HG03108 (cell line): ENCODE results near the gene CALHM2.

Experiments used
- ATAC-seq: cut with Tn5 transposase; IDR thresholded peaks from one replicate; pipeline ENCODE4 v1.9.1; 2021; ENCODE audit warnings: moderate library complexity; ENCODE audit not compliant: unreplicated experiment

The CALHM2 gene

GRCh38 chr10:103451091-103451813, 918 bp downstream of the CALHM2 start:
- ATAC-seq: peak; percentile 44

- ATAC-seq: no peak
These were observed 1.9 kb downstream of the CALHM2 start for GRCh38 chr10:103450201-103450695.

GRCh38 chr10:103449208-103450144, 2.7 kb downstream of the CALHM2 start:
- ATAC-seq: no peak

GRCh38 chr10:103448746-103449145, 3.4 kb downstream of the CALHM2 start:
- no peak for ATAC-seq

DNA sequence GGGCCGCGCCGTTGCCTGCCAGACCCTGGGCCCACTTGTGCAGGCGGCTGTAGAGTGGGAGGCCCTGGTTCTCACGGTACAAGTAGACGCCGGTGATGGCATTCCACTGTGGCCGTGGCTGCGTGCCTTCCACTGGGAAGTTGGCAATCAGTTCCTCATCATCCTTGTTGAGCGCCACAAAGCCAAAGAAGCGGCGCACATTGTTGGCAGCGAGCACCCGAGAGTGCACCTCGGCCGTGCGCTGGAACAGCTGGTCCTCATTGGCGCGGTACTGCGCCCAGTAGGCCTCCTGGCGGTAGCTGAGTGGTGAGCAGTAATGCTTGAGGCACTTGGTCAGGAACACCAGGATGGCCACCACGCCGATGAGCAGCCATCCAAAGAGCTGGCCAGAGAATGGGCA, 5.0 kb downstream of the CALHM2 start:
- no peak for ATAC-seq

GRCh38 chr10:103445767-103446567, 6.2 kb downstream of the CALHM2 start:
- no peak for ATAC-seq

DNA sequence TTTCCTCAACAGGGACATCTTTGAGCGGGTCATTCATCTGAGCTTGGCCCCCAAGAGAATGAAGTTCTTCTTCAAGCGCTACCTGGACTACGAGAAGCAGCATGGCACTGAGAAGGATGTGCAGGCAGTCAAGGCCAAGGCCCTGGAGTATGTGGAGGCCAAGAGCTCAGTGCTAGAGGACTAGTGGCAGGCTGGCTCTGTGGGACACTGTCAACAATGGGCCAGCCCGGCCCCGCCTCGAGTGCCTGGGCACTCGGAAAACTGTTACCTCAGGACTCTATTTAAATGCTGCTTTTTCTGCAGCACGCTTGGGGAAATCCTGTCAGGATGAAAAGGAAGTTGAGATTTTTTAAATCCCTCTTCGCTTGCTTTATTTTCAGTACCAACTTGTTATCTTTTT, 6.8 kb downstream of the CALHM2 start:
- ATAC-seq: no peak

GRCh38 chr10:103444478-103444877, 7.7 kb downstream of the CALHM2 start:
- no peak for ATAC-seq

DNA sequence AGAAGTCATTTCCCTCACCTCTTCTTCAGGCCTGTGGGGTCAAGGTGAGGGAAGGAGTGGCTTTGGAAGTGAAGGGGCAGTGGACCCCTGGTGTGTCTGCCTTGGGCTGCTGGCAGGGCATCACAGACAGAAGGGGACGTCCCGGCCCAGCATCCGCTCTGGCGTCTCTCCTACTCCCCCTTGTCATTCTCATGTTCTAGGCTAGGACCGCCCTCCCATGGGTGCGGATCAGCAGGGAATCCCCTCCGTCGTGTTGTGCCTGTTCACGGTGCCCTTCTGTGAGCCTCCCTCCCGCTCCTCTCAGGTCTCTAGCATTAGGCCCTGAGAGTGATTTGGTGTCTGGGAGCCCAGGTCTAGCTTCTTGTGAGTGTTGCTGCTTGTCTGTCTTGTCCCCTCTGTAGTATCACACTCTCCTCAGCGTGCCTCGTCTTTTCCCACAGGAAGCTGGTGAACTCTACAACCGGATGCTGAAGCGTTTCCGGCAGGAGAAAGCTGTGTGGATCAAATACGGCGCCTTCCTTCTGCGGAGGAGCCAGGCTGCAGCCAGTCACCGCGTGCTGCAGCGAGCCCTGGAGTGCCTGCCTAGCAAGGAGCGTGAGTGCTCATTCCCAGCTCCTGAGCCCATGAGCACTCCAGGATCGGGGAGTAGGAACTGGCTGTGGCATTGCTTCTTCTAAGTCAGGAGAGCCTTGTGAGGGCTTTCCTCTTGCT, 8.5 kb downstream of the CALHM2 start:
- ATAC-seq: no peak

- ATAC-seq: no peak
These were observed 10.1 kb downstream of the CALHM2 start for GRCh38 chr10:103442031-103442461.

- ATAC-seq: no peak
These were observed 10.6 kb downstream of the CALHM2 start for GRCh38 chr10:103441611-103442010.

DNA sequence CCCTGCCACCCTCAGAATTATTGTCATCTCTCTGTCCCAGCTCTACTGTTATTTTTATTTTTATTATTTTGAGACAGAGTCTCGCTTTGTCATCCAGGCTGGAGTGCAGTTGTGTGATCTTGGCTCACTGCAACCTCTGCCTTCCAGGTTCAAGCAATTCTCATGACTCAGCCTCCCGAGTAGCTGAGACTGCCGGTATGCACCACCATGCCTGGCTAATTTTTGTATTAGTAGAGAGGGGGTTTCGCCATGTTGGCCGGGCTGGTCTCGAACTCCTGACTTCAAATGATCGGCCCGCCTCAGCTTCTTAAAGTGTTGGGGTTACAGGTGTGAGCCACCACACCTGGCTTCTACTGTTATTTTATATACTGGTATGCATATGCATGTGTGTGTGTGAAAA, 11.0 kb downstream of the CALHM2 start:
- no peak for ATAC-seq

GRCh38 chr10:103440416-103440815, 11.8 kb downstream of the CALHM2 start:
- ATAC-seq: no peak

- ATAC-seq: no peak
These were observed 12.4 kb downstream of the CALHM2 start for GRCh38 chr10:103439776-103440175.

DNA sequence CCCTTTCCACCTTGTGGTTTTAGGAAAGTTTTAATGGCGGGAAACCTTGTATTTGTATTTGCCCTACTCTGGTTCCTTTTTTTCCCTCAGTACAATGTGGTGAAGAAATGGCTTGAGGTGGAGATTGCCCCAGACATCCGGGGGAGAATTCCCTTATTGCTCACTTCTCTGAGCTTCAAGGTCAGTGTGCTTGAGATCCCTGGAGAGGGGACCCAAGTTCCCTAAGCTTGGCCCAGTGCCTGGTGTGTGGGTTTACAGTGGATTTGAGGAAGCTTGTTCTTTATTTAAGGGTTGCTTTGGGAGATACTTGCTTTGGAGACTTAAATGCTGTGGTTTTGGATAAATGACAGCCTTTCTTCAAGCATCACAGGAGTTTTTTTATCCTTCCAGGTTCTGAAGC, 18.3 kb downstream of the CALHM2 start:
- ATAC-seq: no peak

GRCh38 chr10:103431902-103432301, 20.3 kb downstream of the CALHM2 start:
- ATAC-seq: no peak

GRCh38 chr10:103429647-103430046, 22.5 kb downstream of the CALHM2 start:
- ATAC-seq: no peak

- no peak for ATAC-seq
These were observed 23.1 kb downstream of the CALHM2 start for GRCh38 chr10:103428989-103429643.

DNA sequence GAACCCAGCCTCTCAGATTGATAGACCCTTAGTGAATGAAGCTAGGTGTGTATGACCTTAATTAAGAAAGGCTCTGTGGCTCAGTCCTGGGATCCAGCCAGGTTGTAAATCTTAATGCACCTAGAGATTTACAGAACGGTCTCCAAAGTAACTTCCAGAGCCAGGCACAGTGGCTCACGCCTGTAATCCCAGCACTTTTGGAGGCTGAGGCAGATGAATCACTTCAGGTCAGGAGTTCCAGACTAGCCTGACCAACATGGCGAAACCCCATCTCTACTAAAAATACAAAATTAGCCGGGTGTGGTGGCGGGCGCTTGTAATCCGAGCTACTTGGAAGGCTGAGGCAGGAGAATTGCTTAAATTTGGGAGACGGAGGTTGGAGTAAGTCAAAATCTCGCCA, 24.3 kb downstream of the CALHM2 start:
- ATAC-seq: no peak

DNA sequence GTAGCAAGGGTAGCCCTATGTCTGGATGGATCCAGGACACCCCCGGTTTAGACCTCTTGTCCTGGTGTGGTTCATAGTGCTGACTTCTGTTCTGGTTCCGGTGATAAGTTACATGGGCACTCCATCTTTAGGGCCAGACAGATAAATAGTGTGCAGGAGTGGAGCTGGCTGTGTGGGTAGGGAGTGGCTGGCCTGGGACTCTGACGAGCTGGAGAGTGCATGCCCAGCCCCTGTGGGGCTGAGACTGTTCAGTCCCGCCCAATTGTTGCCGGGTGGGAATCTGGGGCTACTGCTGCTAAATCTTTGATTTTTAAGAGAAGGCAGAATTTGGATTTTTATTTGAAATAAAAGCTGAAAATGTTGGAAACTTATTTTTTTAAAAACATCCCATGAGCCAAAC, 28.4 kb downstream of the CALHM2 start:
- no peak for ATAC-seq
